Endothelial cell of umbilical vein (primary cell): ENCODE measurements around the gene MAP4K4. TPM values are rescaled to one million over a fixed set of nuclear protein-coding genes. Genes with fewer than 3 reads are reported as not detected.

Source experiments
- BruUV-seq: library from RNA; stranded (reverse); fragments of 400-500 nt; replicated peaks from 2 replicates; lab custom pipeline; 2021; lab: Mats Ljungman, UMichigan
- CTCF ChIA-PET: fragments of 300-600, 350-600 bp; sonication (Branson Sonifier 250); formaldehyde crosslinking; loops from one replicate; lab custom pipeline; 2021; ENCODE audit warnings: antibody characterized with exemption, inconsistent platforms; lab: Charles Lee
- POLR2A ChIA-PET: fragments of 300-600, 350-600 bp; sonication (Branson Sonifier 250); formaldehyde crosslinking; loops from one replicate; lab custom pipeline; 2021; ENCODE audit warnings: antibody characterized with exemption, inconsistent platforms; lab: Charles Lee
- DNase-seq: peaks from one replicate; pipeline ENCODE4 v3.0.0-alpha.2; 2011; ENCODE audit warnings: low read depth, low spot score
- FAIRE-seq: peaks from 2 replicates; lab custom pipeline; 2011; peaks lifted over from hg19 to GRCh38; lab: Jason Lieb, UNC
- H2AFZ ChIP-seq: 2 replicates; pipeline ENCODE4 v1.6.0; 2012; ENCODE audit warnings: low read depth, low read length, control low read depth, inconsistent platforms
- H3K27ac ChIP-seq: 2 replicates; pipeline ENCODE4 v1.5.1; 2011; ENCODE audit warnings: low read depth, mild to moderate bottlenecking, control low read depth, low read length, moderate library complexity; ENCODE audit not compliant: insufficient read depth
- H3K27me3 ChIP-seq, 2 experiments: 2 replicates each; pipeline versions ENCODE4 v1.6.0 to v1.6.1; 2011; ENCODE audit warnings: low read length in 2 of 2, mixed read lengths in 1 of 2; ENCODE audit not compliant: control insufficient read depth in 2 of 2, insufficient read depth in 2 of 2
- H3K36me3 ChIP-seq, 2 experiments: 2 replicates in 1 of 2; 3 replicates in 1 of 2; pipeline ENCODE4 v1.5.1; 2011; ENCODE audit warnings: low read length in 2 of 2, mild to moderate bottlenecking in 1 of 2, moderate library complexity in 1 of 2; ENCODE audit not compliant: control insufficient read depth in 2 of 2, insufficient read depth in 2 of 2; ENCODE audit errors: extremely low read depth in 1 of 2
- H3K4me1 ChIP-seq: 3 replicates; pipeline ENCODE4 v1.5.1; 2011; ENCODE audit warnings: mild to moderate bottlenecking, low read length; ENCODE audit not compliant: control insufficient read depth, insufficient read depth; ENCODE audit errors: extremely low read depth
- H3K4me2 ChIP-seq: 2 replicates; pipeline ENCODE4 v1.6.1; 2011; ENCODE audit warnings: low read length, control low read depth, mixed read lengths; ENCODE audit not compliant: insufficient read depth
- H3K4me3 ChIP-seq, 3 experiments: fragments of 200-600 bp in 1 of 3; sonication (generic), shearing (Covaris generic) in 1 of 3; replicated peaks in 1 of 3; 2 replicates each; pipeline ENCODE4 v1.5.1; 2011 to 2016; ENCODE audit warnings: control low read depth in 3 of 3, low read length in 3 of 3, mild to moderate bottlenecking in 2 of 3, inconsistent platforms in 1 of 3, low read depth in 1 of 3, moderate library complexity in 1 of 3; ENCODE audit not compliant: insufficient read depth in 1 of 3
- H3K79me2 ChIP-seq: 2 replicates; pipeline ENCODE4 v1.6.0; 2012; ENCODE audit warnings: low read length, inconsistent platforms; ENCODE audit not compliant: control insufficient read depth, insufficient read depth
- H3K9ac ChIP-seq: replicated peaks from 2 replicates; pipeline ENCODE3; 2011; ENCODE audit warnings: low read length, control low read depth; ENCODE audit not compliant: insufficient read depth; ENCODE audit errors: extremely low read depth
- H3K9me1 ChIP-seq: replicated peaks from 3 replicates; pipeline ENCODE4 v1.6.0; 2011; ENCODE audit warnings: mild to moderate bottlenecking, low read length; ENCODE audit not compliant: control insufficient read depth, insufficient read depth; ENCODE audit errors: extremely low read depth
- H3K9me3 ChIP-seq: replicated peaks from 2 replicates; pipeline ENCODE4 v1.5.1; 2012; ENCODE audit warnings: low read length, inconsistent platforms; ENCODE audit not compliant: control insufficient read depth, insufficient read depth
- H4K20me1 ChIP-seq: replicated peaks from 2 replicates; pipeline ENCODE3; 2011; ENCODE audit warnings: mild to moderate bottlenecking, low read length; ENCODE audit not compliant: control insufficient read depth, insufficient read depth; ENCODE audit errors: extremely low read depth
- EZH2 ChIP-seq: IDR thresholded peaks from 2 replicates; pipeline ENCODE4 v1.6.1; 2012; ENCODE audit warnings: borderline replicate concordance, low read depth, mild to moderate bottlenecking, moderate library complexity, low read length, inconsistent platforms; ENCODE audit not compliant: severe bottlenecking
- FOS ChIP-seq: IDR thresholded peaks from 2 replicates; pipeline ENCODE4 v1.6.1; 2011; ENCODE audit warnings: mild to moderate bottlenecking, low read length, moderate library complexity, borderline replicate concordance; ENCODE audit not compliant: insufficient read depth
- GATA2 ChIP-seq: IDR thresholded peaks from 2 replicates; pipeline ENCODE4 v1.7.0; 2011; ENCODE audit warnings: low read depth, mild to moderate bottlenecking, moderate library complexity, mixed read lengths, low read length; ENCODE audit not compliant: insufficient read length, insufficient read depth
- JUN ChIP-seq: IDR thresholded peaks from 2 replicates; pipeline ENCODE4 v1.6.1; 2011; ENCODE audit warnings: borderline replicate concordance, low read depth; ENCODE audit not compliant: insufficient read length, insufficient read depth
- MYC ChIP-seq: IDR thresholded peaks from one replicate; pipeline ENCODE4 v1.6.1; 2011; ENCODE audit warnings: mild to moderate bottlenecking, low read depth, low read length
- POLR2A ChIP-seq: IDR thresholded peaks from 2 replicates; pipeline ENCODE4 v1.6.1; 2012; ENCODE audit warnings: low read depth, mild to moderate bottlenecking, control low read depth, low read length
- POLR2AphosphoS5 ChIP-seq: IDR thresholded peaks from 2 replicates; pipeline ENCODE4 v1.6.1; 2012; ENCODE audit warnings: low read depth, mild to moderate bottlenecking, control low read depth, low read length, moderate library complexity; ENCODE audit not compliant: insufficient read depth
- dilution Hi-C: fragments of 300-500 bp; cut with MboI; formaldehyde crosslinking; loops from one replicate; pipeline ENCODE4 v1.15.0; 2019; ENCODE audit warnings: low sequenced_read_pairs; ENCODE audit not compliant: extremely low pct_ligation_motif_present
- intact Hi-C: fragments of 100-400 bp; cut with micrococcal nuclease; formaldehyde crosslinking; loops from one replicate; pipeline ENCODE4 v1.10.0; 2022
- polyA plus RNA-seq, 4 experiments: library from polyadenylated mRNA; depleted of rRNA in 3 of 4; stranded (reverse) in 3 of 4; unstranded in 1 of 4; fragments of >200 nt; gene quantifications; 2 replicates each; pipeline versions ENCODE4 v1.2.1 to v1.2.3, GENCODE V29; 2011 to 2012; ENCODE audit warnings: missing spikeins in 1 of 4
- total RNA-seq: library from RNA; stranded (reverse); gene quantifications from 2 replicates; pipeline ENCODE4 v1.2.3, GENCODE V29; 2021
- TF ChIP-seq, protein P1 (sequence below): IDR thresholded peaks from 2 replicates; pipeline ENCODE4 v1.6.1; 2011; ENCODE audit not compliant: insufficient read depth, insufficient read length
- TF ChIP-seq, protein P2 (sequence below), 2 donors: IDR thresholded peaks; 1 replicate in 1 of 2; 2 replicates in 1 of 2; pipeline ENCODE4 v1.5.1; 2011; ENCODE audit warnings: low read length in 2 of 2, mild to moderate bottlenecking in 2 of 2, moderate library complexity in 2 of 2, control low read depth in 1 of 2, inconsistent platforms in 1 of 2, low read depth in 1 of 2; ENCODE audit not compliant: insufficient read depth in 1 of 2; ENCODE audit errors: extremely low read depth in 1 of 2

The MAP4K4 gene
- total and polyA plus RNA-seq, 2 donors (not counting 3 experiments of a cell fraction or from before 2014, with no cell fraction given): 79.4 to 269 TPM

DNA sequence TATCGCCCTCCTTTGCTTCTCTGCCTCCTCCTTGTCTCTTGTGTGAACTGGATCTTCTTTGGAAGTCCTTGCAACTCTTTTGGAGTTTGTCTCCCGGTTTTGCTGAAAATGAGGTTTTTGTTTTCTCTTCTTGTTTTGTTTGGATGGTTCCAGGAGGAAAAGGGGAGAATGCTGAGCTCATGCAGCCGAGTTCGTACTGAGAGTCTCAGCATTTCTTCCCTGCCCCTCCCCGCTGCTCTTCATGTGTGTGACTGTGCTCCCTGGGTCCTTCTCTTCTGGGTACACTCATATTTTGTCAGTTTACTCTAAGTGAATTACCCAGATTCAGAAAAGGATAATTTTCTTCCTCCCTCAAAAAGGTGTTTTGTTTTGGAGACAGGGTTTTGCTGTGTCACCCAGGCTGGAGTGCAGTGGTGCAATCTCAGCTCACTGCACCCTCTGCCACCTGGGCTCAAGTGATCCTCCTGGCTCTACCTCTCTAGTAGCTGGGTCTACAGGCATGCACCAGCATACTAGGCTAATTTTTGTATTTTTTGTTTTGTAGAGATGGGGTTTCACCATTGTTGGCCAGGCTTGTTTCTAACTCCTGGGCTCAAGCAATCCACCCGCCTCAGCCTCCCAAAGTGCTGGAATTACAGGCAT is 151.4 kb downstream of the MAP4K4 start:
- CTCF ChIA-PET: interaction anchor here (1.0 kb wide), 1 partner anchor 461 kb away, joined by 3 read pairs; the partner anchor contains the start of gene CREG2
- Histone ChIP-seq H3K9me3 (no peaks in the 10 kb centered on the region), H3K27me3 (no peaks in the 10 kb centered on the region), H3K9ac (no peak overlapping the region), H3K79me2 (peaks cover 69% of the 10 kb centered on the region), H3K9me1 (no peaks in the 10 kb centered on the region), H4K20me1 (no peaks in the 10 kb centered on the region), H3K4me3 (no peak overlapping the region), H3K36me3 (peaks cover 10 to 31% of the 10 kb centered on the region in 2 experiments), H3K27ac (no peak overlapping the region), H2AFZ (no peak overlapping the region), H3K4me1 (peaks cover 10% of the 10 kb centered on the region), H3K4me2 (no peak overlapping the region)
- dilution Hi-C loops (no loop called here), intact Hi-C loops (no loop called here)
- no TSS peak for BruUV-seq
- FAIRE-seq (no peak), DNase-seq (no peak)
- POLR2A ChIA-PET: no interaction called here
- TF ChIP-seq EZH2 (no peak), GATA2 (no peak), FOS (no peak), POLR2AphosphoS5 (no peak), POLR2A (no peak), MYC (no peak), JUN (no peak)
- TF ChIP-seq, protein P1, sequence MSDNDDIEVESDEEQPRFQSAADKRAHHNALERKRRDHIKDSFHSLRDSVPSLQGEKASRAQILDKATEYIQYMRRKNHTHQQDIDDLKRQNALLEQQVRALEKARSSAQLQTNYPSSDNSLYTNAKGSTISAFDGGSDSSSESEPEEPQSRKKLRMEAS: no peak

DNA sequence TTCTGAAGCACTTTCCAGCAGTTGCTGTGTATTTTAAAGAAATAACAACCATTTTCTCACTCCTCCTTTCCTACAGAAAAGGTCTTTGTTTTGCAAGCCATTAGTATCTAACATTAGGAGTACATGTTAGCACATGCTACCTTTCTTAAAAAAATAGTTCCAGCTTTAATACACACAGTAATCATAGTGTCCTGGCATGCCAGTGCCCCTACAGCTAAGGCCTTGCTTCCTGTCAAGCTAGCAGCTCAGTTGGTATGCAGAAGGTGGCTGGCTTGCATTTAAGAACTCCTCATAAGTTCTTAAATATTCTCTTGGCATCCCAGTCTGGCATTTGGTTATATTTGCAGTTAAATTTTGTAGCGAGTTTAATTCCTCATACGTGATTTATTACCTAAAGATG is 152.9 kb downstream of the MAP4K4 start:
- dilution Hi-C loops: no loop called here
- ChIA-PET CTCF (interaction anchor here (0.6 to 1.6 kb wide), 5 partner anchors 10 to 508 kb away, joined by 3 to 7 read pairs (median 3); no protein-coding TSS in a partner anchor), POLR2A (no interaction called here)

More for the DNA sequence above, 152.9 kb downstream of the MAP4K4 start:
- DNase-seq (no peak), FAIRE-seq (no peak)
- no peaks in the 10 kb centered on the region for H3K9me1 ChIP-seq
- no peak overlapping the region for H3K9ac ChIP-seq
- no TSS peak for BruUV-seq
- no peak overlapping the region for H3K4me2 ChIP-seq
- H3K27ac ChIP-seq: no peak overlapping the region
- intact Hi-C loops: no loop called here
- no peak for TF ChIP-seq EZH2
- no peak for TF ChIP-seq GATA2
- TF ChIP-seq JUN: no peak
- TF ChIP-seq POLR2AphosphoS5: no peak
- no peak for TF ChIP-seq MYC
- TF ChIP-seq FOS: no peak
- TF ChIP-seq, protein P1: no peak
- no peak for TF ChIP-seq POLR2A
- TF ChIP-seq, protein P2, sequence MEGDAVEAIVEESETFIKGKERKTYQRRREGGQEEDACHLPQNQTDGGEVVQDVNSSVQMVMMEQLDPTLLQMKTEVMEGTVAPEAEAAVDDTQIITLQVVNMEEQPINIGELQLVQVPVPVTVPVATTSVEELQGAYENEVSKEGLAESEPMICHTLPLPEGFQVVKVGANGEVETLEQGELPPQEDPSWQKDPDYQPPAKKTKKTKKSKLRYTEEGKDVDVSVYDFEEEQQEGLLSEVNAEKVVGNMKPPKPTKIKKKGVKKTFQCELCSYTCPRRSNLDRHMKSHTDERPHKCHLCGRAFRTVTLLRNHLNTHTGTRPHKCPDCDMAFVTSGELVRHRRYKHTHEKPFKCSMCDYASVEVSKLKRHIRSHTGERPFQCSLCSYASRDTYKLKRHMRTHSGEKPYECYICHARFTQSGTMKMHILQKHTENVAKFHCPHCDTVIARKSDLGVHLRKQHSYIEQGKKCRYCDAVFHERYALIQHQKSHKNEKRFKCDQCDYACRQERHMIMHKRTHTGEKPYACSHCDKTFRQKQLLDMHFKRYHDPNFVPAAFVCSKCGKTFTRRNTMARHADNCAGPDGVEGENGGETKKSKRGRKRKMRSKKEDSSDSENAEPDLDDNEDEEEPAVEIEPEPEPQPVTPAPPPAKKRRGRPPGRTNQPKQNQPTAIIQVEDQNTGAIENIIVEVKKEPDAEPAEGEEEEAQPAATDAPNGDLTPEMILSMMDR (IDR thresholded peaks at IDR 0.05; ENCODE audit: extremely low read depth in 1 of 2, insufficient read depth in 1 of 2, low read depth in 1 of 2, low read length in 2 of 2): no peak
- H4K20me1 ChIP-seq: no peaks in the 10 kb centered on the region
- no peak overlapping the region for H3K4me3 ChIP-seq
- H2AFZ ChIP-seq: no peak overlapping the region
- peaks cover 13 to 27% of the 10 kb centered on the region in 2 experiments for H3K36me3 ChIP-seq
- no peaks in the 10 kb centered on the region for H3K9me3 ChIP-seq
- no peaks in the 10 kb centered on the region for H3K4me1 ChIP-seq
- peaks cover 70% of the 10 kb centered on the region for H3K79me2 ChIP-seq
- no peaks in the 10 kb centered on the region for H3K27me3 ChIP-seq
